Activated CD8-positive, alpha-beta T cell treated with anti-CD3 and anti-CD28 coated beads, Interleukin-2, amount 10 ng/mL, durations not matched to agents 7 days and 5 days (primary cell): ENCODE measurements around the gene RO60. TPM values are rescaled to one million over a fixed set of nuclear protein-coding genes. Genes with fewer than 3 reads are reported as not detected.

Experiments
- ATAC-seq: fragments of 150-1000 bp; cut with Tn5 transposase; one replicate; pipeline ENCODE4 v1.10.0; 2021; ENCODE audit warnings: moderate library complexity
- CTCF ChIA-PET: fragments of 350-600 bp; sonication (Branson Sonifier 250); formaldehyde crosslinking; loops from one replicate; lab custom pipeline; 2021; ENCODE audit warnings: antibody characterized with exemption; lab: Charles Lee
- POLR2A ChIA-PET: fragments of 350-600 bp; sonication (Branson Sonifier 250); formaldehyde crosslinking; loops from one replicate; lab custom pipeline; 2021; ENCODE audit warnings: antibody characterized with exemption; lab: Charles Lee
- DNase-seq: peaks from one replicate; pipeline ENCODE4 v3.0.0-alpha.2; 2020
- H3K27ac Mint-ChIP-seq: one replicate; pipeline ENCODE4 v1.8.0; 2021; ENCODE audit warnings: mild to moderate bottlenecking, mixed read lengths
- H3K27me3 Mint-ChIP-seq: one replicate; pipeline ENCODE4 v1.8.0; 2021; ENCODE audit warnings: low read depth, mixed read lengths
- H3K36me3 Mint-ChIP-seq: one replicate; pipeline ENCODE4 v1.8.0; 2021; ENCODE audit warnings: low read depth, mixed read lengths
- H3K4me1 Mint-ChIP-seq: one replicate; pipeline ENCODE4 v1.8.0; 2021; ENCODE audit warnings: low read depth, mixed read lengths
- H3K4me3 Mint-ChIP-seq: one replicate; pipeline ENCODE4 v1.8.0; 2021; ENCODE audit warnings: mild to moderate bottlenecking, mixed read lengths
- H3K9me3 Mint-ChIP-seq: one replicate; pipeline ENCODE4 v1.8.0; 2022; ENCODE audit warnings: mixed read lengths; ENCODE audit not compliant: insufficient read depth
- total RNA-seq, 2 experiments: library from RNA; stranded (reverse); gene quantifications; one replicate each; pipeline ENCODE4 v1.2.3, GENCODE V29; 2021

RO60 gene
- total RNA-seq, 2 experiments from 2014 or later, result 53.8 to 57.4 TPM

GRCh38 chr1:193062698-193063463 lies 3.5 kb downstream of the RO60 start:
- no peaks in the 10 kb centered on the region for H3K9me3 Mint-ChIP-seq
- H3K27me3 Mint-ChIP-seq, result no peaks in the 10 kb centered on the region
- ATAC-seq, result no peak
- peaks cover 17% of the 10 kb centered on the region for H3K36me3 Mint-ChIP-seq
- H3K4me3 Mint-ChIP-seq, result no peak overlapping the region
- H3K4me1 Mint-ChIP-seq, result peaks cover 38% of the 10 kb centered on the region
- CTCF ChIA-PET, result no interaction called here
- no peak for DNase-seq
- POLR2A ChIA-PET, result no interaction called here
- H3K27ac Mint-ChIP-seq, result no peak overlapping the region

GRCh38 chr1:193065954-193066353 lies 6.5 kb downstream of the RO60 start:
- Mint-ChIP-seq H3K9me3 (no peaks in the 10 kb centered on the region), H3K27me3 (no peaks in the 10 kb centered on the region), H3K4me1 (peaks cover 40% of the 10 kb centered on the region), H3K36me3 (peaks cover 15% of the 10 kb centered on the region), H3K27ac (no peak overlapping the region), H3K4me3 (no peak overlapping the region)
- CTCF ChIA-PET, result no interaction called here
- DNase-seq (no peak), ATAC-seq (no peak)
- POLR2A ChIA-PET, result no interaction called here

- H3K9me3 Mint-ChIP-seq, result no peaks in the 10 kb centered on the region
- DNase-seq, result no peak
- no peak for ATAC-seq
- H3K4me3 Mint-ChIP-seq, result no peak overlapping the region
- peaks cover 15% of the 10 kb centered on the region for H3K36me3 Mint-ChIP-seq
- peaks cover 38% of the 10 kb centered on the region for H3K4me1 Mint-ChIP-seq
- CTCF ChIA-PET, result interaction anchor here (0.6 kb wide), 1 partner anchor 315 kb away, joined by 3 read pairs; no protein-coding TSS in a partner anchor
- H3K27ac Mint-ChIP-seq, result no peak overlapping the region
- H3K27me3 Mint-ChIP-seq, result no peaks in the 10 kb centered on the region
- POLR2A ChIA-PET, result no interaction called here
Measured at GRCh38 chr1:193066606-193067005, 7.2 kb downstream of the RO60 start.

GRCh38 chr1:193068013-193068412 lies 8.6 kb downstream of the RO60 start:
- H3K27ac Mint-ChIP-seq, result no peak overlapping the region
- no peaks in the 10 kb centered on the region for H3K27me3 Mint-ChIP-seq
- ATAC-seq, result no peak
- peaks cover 19% of the 10 kb centered on the region for H3K36me3 Mint-ChIP-seq
- no peaks in the 10 kb centered on the region for H3K9me3 Mint-ChIP-seq
- POLR2A ChIA-PET, result interaction anchor here (0.9 kb wide), 1 partner anchor 9 kb away, joined by 3 read pairs; the partner anchor contains the start of genes RO60 and UCHL5
- H3K4me3 Mint-ChIP-seq, result no peak overlapping the region
- peaks cover 33% of the 10 kb centered on the region for H3K4me1 Mint-ChIP-seq
- CTCF ChIA-PET, result no interaction called here
- DNase-seq, result no peak

GRCh38 chr1:193069748-193070385 lies 10.5 kb downstream of the RO60 start:
- Mint-ChIP-seq H3K27ac (peak overlapping the region; percentile 65), H3K9me3 (no peaks in the 10 kb centered on the region), H3K4me3 (peak overlapping the region; percentile 30), H3K4me1 (peaks cover 22% of the 10 kb centered on the region), H3K36me3 (peaks cover 22% of the 10 kb centered on the region), H3K27me3 (no peaks in the 10 kb centered on the region)
- ChIA-PET POLR2A (interaction anchor here (2.7 kb wide), 1 partner anchor 11 kb away, joined by 11 read pairs; the partner anchor contains the start of genes RO60 and UCHL5), CTCF (interaction anchor here (0.6 to 2.4 kb wide), 4 partner anchors 11 to 53 kb away, joined by 3 to 10 read pairs (median 4); partner anchors contain the start of genes RO60 and UCHL5)
- ATAC-seq, result peak; percentile 34
- no peak for DNase-seq

GRCh38 chr1:193070386-193070753 lies 11.0 kb downstream of the RO60 start:
- H3K9me3 Mint-ChIP-seq, result no peaks in the 10 kb centered on the region
- POLR2A ChIA-PET, result interaction anchor here (2.7 kb wide), 1 partner anchor 12 kb away, joined by 11 read pairs; the partner anchor contains the start of genes RO60 and UCHL5
- H3K4me3 Mint-ChIP-seq, result peak overlapping the region; percentile 30
- H3K27ac Mint-ChIP-seq, result peak overlapping the region; percentile 65
- CTCF ChIA-PET, result interaction anchor here (0.6 to 2.4 kb wide), 4 partner anchors 12 to 264 kb away, joined by 3 to 10 read pairs (median 4); partner anchors contain the start of genes RO60 and UCHL5
- H3K36me3 Mint-ChIP-seq, result peaks cover 24% of the 10 kb centered on the region
- no peaks in the 10 kb centered on the region for H3K27me3 Mint-ChIP-seq
- peaks cover 22% of the 10 kb centered on the region for H3K4me1 Mint-ChIP-seq
- DNase-seq (no peak), ATAC-seq (peak; percentile 47)

- H3K27me3 Mint-ChIP-seq, result no peaks in the 10 kb centered on the region
- POLR2A ChIA-PET, result interaction anchor here (0.6 to 2.7 kb wide), 2 partner anchors 12 to 1271 kb away, joined by 3 to 11 read pairs; partner anchors contain the start of genes RO60 and UCHL5
- CTCF ChIA-PET, result interaction anchor here (0.6 to 2.4 kb wide), 3 partner anchors 12 to 264 kb away, joined by 3 to 10 read pairs (median 5); partner anchors contain the start of genes RO60 and UCHL5
- peak overlapping the region; percentile 80 for H3K27ac Mint-ChIP-seq
- peaks cover 22% of the 10 kb centered on the region for H3K4me1 Mint-ChIP-seq
- DNase-seq, result no peak
- H3K4me3 Mint-ChIP-seq, result peak overlapping the region; percentile 19
- peaks cover 28% of the 10 kb centered on the region for H3K36me3 Mint-ChIP-seq
- no peaks in the 10 kb centered on the region for H3K9me3 Mint-ChIP-seq
- ATAC-seq, result peak; percentile 67
Measured at GRCh38 chr1:193070942-193071341, 11.5 kb downstream of the RO60 start.

- ChIA-PET POLR2A (no interaction called here), CTCF (no interaction called here)
- Mint-ChIP-seq H3K27ac (no peak overlapping the region), H3K9me3 (peaks cover 8% of the 10 kb centered on the region), H3K27me3 (no peaks in the 10 kb centered on the region), H3K36me3 (peaks cover 58% of the 10 kb centered on the region), H3K4me1 (no peaks in the 10 kb centered on the region), H3K4me3 (no peak overlapping the region)
- ATAC-seq, result no peak
- DNase-seq, result no peak
Measured at GRCh38 chr1:193077991-193078390, 18.6 kb downstream of the RO60 start.

GRCh38 chr1:193079187-193079586 lies 19.8 kb downstream of the RO60 start:
- Mint-ChIP-seq H3K36me3 (peaks cover 61% of the 10 kb centered on the region), H3K4me1 (no peaks in the 10 kb centered on the region), H3K27me3 (no peaks in the 10 kb centered on the region), H3K4me3 (no peak overlapping the region), H3K9me3 (peaks cover 8% of the 10 kb centered on the region), H3K27ac (no peak overlapping the region)
- no peak for ATAC-seq
- DNase-seq, result no peak
- ChIA-PET POLR2A (no interaction called here), CTCF (no interaction called here)

- no peaks in the 10 kb centered on the region for H3K27me3 Mint-ChIP-seq
- no peak overlapping the region for H3K27ac Mint-ChIP-seq
- H3K4me1 Mint-ChIP-seq, result no peaks in the 10 kb centered on the region
- H3K9me3 Mint-ChIP-seq, result peaks cover 3% of the 10 kb centered on the region
- no peak overlapping the region for H3K4me3 Mint-ChIP-seq
- POLR2A ChIA-PET, result interaction anchor here (0.6 kb wide), 1 partner anchor 177 kb away, joined by 3 read pairs; no protein-coding TSS in a partner anchor
- peaks cover 42% of the 10 kb centered on the region for H3K36me3 Mint-ChIP-seq
- ATAC-seq, result no peak
- CTCF ChIA-PET, result no interaction called here
- no peak for DNase-seq
Measured at GRCh38 chr1:193083365-193084088, 24.1 kb downstream of the RO60 start.

- Mint-ChIP-seq H3K4me3 (no peak overlapping the region), H3K4me1 (no peaks in the 10 kb centered on the region), H3K27ac (no peak overlapping the region), H3K9me3 (no peaks in the 10 kb centered on the region), H3K27me3 (no peaks in the 10 kb centered on the region), H3K36me3 (peaks cover 29% of the 10 kb centered on the region)
- POLR2A ChIA-PET, result no interaction called here
- CTCF ChIA-PET, result interaction anchor here (1.5 kb wide), 1 partner anchor 15 kb away, joined by 3 read pairs; no protein-coding TSS in a partner anchor
- DNase-seq (no peak), ATAC-seq (no peak)
Measured at GRCh38 chr1:193085263-193085662, 25.9 kb downstream of the RO60 start.
